Amygdala (tissue), 56 donors: ENCODE measurements around the gene HEBP2.
A peak's percentile ranks its signal among the peaks of the same experiment; 100 is the strongest.

Experiments used
- DNase-seq, 56 donors: peaks; one replicate each; lab custom pipeline; 2025; lab: John Stamatoyannopoulos, UW

The HEBP2 gene

DNA sequence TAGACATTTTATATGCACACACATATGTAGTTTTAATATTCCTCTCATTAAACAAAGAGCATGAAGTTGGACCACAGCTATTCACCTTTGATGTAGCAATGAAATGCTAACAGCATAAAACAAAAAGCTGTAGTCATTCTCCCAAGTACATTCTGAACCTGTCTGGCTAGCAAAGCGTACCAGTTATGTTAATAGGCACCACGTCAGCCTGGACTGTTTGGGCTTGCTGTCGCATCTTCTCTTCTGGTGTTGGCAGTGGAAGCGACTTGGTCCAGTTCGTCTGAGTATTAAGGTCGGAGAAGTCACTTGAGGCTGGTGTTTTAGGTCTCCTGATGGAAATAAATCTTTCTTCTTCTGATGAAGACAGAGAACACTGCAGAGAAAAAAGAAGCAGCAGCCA lies 42.8 kb downstream of the HEBP2 start:
- DNase-seq, result peak in 6 of 56 donors; percentile 12 to 41 (median 16)

DNA sequence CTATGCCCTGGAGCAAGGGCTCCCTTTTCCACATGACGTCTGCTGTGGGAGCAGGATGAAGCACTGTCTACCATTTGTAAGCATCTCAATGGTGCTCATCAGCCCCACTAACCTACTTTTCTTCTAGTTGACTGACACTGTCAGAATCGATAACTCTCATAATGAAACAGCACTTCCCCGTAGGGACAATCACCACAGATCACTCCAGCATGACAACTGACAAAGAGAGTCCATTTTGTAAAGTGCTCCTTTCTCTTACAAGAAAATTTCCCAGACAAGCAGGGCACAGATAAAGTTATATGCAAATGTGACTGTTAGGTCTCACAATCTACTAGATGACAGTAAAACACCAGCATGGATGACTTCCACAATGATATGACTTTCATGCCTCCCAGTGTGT lies 46.4 kb downstream of the HEBP2 start:
- no peak for DNase-seq

DNA sequence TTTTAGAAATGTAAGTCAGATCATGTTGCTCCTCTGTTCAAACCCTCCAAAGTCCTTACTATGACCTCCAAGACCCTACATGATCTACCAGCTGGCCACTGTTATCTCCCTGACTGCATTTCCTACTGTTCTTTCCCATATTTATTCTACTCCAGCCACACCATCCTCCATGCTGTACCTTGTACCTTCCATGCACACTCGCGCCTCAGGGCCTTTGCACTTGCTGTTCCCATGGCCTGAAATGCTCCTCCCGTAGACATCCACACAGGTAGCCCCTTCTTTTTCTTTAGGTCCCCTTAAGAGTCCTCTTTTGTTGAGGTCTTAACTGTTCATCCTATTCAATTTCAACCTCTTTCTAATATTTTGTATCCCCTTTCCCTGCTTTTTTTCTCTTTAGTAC lies 47.0 kb downstream of the HEBP2 start:
- no peak for DNase-seq

DNA sequence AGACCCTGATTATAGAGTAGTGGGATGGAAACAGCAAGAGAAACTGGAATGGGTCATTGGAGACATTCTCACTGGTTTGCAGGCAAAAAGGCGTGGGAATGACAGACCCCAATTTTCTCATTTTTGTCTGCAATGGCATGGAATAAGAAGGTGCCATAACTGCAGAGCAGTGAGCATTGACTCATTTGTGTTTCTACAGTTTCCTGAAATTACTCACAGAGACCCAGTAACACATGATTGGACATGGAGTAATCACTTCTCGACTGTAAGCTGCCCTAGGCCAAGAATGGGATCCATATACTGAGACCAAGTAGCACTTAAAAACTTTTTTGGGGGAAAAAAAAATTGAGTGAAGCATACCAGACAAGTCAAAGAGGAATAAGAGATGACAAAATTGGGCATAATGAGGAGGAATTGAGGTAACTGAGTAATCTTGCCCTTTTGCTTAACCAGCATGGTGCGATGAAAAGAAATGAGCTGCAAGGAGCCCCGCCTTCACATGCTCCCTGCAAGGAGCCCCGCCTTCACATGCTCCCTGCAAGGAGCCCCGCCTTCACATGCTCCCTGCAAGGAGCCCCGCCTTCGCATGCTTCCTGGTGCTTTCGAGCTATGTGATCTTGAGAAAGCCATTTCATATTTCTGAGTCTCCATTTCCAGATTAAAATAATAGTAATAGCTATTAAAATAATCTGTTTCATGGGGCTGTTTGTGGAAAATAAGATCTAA lies 51.1 kb downstream of the HEBP2 start:
- no peak for DNase-seq

DNA sequence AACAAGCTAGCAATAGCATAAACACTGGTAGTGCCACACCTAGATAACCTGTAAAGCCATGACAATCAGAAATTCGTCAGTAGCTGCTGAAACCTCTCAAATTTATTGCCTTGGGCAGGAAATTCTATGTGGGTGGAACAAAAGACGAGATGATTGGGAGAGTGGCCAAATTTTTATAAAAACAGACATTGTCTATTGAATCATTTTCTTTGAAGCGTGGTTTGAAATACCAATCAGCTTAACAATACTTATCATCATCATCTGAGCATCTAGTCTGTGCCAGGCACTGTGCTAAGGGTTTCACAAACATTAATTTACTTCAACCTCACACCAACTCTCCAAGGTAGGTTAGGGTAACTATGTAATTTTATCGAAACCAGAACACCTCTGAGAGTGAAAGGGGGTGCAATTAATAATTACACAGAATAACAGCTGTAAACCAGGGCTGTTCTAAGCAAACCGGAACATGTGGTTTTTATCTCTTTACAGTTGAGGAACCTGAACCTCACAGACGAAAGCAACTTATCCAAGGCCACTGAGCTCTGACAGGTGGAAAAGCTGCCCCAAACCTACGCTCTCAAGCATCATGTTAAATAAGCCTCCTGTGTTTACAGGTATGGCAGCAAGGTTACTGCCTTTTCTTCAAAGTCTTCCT lies 51.9 kb downstream of the HEBP2 start:
- no peak for DNase-seq

DNA sequence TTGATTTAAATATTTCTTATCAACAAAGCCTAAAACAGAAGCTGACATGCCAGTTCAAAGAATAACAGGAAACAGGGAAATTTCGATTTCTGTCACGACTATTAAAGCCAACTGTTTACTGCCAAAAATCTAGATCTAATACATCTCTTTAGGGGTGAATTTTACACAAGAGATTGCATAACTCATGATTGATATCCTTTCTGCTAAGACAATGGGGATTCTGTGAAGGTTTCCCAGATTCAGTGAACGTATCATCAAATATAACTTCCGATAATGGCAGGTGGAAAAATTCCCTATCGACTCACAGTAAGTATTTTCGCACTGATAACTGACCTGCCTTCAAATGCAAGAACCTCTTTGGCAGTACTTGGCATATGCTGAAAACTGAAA lies 52.4 kb downstream of the HEBP2 start:
- DNase-seq, result no peak

DNA sequence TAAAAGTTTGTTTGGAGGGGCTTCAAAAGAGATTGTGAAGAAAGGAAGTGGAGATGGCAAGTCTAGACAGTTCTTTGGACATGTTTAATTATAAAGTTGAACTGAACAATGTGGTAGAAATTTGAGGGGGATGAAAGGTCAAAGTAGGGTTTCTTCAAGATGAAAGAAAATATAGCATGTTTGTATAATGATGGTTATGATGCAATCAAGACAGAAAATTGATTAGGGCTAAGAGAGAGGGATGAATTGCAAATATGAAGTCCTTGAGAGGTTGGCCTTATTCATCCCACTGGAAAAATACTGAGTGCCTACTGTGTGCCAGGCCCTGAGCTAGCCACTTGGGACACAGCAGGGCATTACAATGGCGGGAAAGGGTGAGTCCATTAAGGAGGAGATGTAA lies 57.6 kb downstream of the HEBP2 start:
- DNase-seq, result no peak

DNA sequence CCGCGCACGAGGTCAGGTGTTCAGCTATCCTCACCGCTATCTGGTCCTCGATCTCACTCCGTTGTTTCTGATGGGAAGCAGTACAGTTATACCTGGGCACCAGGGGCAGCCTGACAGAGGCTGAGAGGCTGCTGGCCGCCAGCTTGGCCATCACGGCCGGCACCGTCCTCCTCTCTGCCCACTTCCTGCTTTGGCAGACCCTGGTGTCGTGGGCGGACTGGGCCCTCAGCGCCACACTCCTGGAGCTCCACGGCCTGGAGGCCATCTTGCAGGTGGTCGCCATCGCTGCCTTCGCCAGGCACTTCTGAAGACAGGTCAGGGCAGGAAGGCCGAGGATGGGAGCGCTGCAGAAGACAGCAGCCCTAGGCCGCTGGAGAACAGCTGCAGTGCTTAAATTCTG lies 60.1 kb downstream of the HEBP2 start:
- no peak for DNase-seq

DNA sequence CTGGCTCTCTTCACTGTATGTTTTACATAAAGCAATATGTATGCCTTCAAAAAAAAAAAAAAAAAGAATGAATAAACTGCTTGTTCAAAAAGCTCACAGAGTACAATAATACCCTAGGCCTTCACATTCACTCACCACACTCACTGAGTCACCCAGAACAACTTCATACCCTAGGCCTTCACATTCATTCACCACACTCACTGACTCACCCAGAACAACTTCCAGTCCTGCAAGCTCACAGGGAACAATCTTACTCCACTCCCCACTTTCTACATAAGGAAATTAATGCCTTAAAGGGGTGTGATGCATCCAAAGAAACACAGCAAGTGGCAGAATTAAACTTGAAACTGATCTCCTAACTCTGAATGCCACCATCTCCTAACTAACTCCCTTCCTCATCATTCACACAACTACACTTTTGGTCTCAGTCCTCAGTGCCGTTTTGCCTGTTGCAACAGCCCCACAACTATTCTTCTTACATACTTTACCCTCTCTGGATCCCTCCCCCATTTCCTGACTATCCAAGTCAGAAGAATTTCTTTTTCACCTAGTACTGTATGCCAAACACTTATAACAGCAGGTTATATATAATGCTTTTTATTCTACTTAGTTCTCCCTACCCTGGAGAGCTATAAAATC lies 61.1 kb downstream of the HEBP2 start:
- no peak for DNase-seq

DNA sequence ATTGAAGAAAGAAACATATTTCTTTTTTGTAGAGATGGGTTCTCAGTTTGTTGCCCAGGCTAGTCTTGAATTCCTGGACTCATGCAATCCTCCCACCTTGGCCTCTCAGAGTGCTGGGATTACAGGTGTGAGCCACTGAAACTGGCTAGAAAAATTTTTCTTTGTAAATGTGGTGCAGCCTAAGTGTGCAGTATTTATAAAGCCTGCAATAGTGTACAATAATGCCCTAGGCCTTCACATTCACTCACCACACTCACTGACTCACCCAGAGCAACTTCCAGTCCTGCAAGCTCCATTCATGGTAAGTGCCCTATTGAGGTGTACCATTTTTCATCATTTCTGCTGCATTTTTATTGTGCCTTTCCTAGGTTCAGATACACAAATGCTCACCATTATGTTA lies 63.9 kb downstream of the HEBP2 start:
- no peak for DNase-seq

DNA sequence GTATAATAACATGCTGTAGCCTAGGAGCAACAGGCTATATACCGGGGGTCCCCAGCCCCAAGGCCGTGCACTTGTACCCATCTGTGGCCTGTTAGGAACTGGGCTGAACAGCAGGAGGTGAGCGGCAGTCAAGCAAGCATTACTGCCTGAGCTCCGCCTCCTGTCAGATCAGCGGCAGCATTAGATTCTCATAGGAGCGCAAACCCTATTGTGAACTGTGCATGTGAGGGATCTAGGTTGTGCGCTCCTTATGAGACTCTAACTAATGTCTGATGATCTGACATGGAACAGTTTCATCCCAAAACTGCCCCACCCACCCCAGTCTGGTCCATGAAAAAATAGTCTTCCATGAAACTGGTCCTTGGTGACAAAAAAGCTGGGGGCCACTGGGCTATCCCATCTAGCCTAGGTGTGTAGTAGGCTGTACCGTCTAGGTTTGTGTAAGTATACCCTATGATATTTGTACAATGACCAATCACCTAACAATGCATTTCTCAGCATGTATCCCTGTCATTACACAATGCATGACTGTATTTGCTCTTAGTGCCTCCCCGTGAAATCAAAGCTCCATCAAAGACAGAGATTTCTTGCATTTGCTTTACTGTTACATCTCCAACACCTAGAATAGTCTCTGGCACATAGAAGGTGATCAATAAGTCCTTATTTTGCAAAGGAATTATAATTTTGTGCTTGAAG lies 64.4 kb downstream of the HEBP2 start:
- no peak for DNase-seq
